ENCODE data around the gene NUDT14.

GRCh38 chr14:105182296-105183020, 1.3 kb upstream of the NUDT14 start:
- no peak for TF ChIP-seq CTCF (IDR thresholded peaks at IDR 0.05)
- TF ChIP-seq EP300 (IDR thresholded peaks at IDR 0.05), result no peak

All from tibial nerve (tissue), 4 donors.